B cell (primary cell): ENCODE data around the gene NEO1.

Experiments
- EZH2 ChIP-seq: IDR thresholded peaks from 2 replicates; pipeline ENCODE4 v1.6.1; 2012; ENCODE audit warnings: borderline replicate concordance, low read depth, mild to moderate bottlenecking, moderate library complexity, low read length; ENCODE audit not compliant: insufficient read depth, poor library complexity, severe bottlenecking
- TF ChIP-seq, protein P1 (sequence below): fragments of 200-600 bp; IDR thresholded peaks from one replicate; pipeline ENCODE4 v1.8.0; 2022; ENCODE audit warnings: antibody characterized with exemption, mild to moderate bottlenecking

DNA sequence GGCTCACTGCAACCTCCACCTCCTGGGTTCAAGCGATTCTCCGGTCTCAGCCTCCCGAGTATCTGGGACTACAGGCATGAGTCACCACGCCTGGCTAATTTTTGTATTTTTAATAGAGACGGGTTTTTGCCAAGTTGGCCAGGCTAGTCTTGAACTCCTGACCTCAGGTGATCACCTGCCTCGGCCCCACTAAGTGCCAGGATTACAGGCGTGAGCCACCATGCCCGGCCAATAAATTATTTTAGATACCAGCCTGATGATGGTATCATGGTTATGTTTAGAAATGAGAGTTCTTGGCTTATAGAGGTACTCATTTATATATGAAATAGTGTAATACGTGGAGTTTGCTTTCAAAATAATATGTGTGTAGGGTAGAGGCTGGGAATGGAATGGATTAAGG, 119.4 kb downstream of the NEO1 start:
- TF ChIP-seq, protein P1, sequence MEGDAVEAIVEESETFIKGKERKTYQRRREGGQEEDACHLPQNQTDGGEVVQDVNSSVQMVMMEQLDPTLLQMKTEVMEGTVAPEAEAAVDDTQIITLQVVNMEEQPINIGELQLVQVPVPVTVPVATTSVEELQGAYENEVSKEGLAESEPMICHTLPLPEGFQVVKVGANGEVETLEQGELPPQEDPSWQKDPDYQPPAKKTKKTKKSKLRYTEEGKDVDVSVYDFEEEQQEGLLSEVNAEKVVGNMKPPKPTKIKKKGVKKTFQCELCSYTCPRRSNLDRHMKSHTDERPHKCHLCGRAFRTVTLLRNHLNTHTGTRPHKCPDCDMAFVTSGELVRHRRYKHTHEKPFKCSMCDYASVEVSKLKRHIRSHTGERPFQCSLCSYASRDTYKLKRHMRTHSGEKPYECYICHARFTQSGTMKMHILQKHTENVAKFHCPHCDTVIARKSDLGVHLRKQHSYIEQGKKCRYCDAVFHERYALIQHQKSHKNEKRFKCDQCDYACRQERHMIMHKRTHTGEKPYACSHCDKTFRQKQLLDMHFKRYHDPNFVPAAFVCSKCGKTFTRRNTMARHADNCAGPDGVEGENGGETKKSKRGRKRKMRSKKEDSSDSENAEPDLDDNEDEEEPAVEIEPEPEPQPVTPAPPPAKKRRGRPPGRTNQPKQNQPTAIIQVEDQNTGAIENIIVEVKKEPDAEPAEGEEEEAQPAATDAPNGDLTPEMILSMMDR = no peak
- TF ChIP-seq EZH2 = no peak
